Fibroblast of villous mesenchyme (primary cell): ENCODE data around the gene SLCO4A1. TPM values are rescaled to one million over a fixed set of nuclear protein-coding genes. Genes with fewer than 3 reads are reported as not detected.

Experiments
- DNase-seq: peaks from one replicate; pipeline ENCODE4 v3.0.0-alpha.2; 2010; ENCODE audit warnings: low read depth
- H3K4me3 ChIP-seq: 2 replicates; pipeline ENCODE4 v1.5.1; 2011; ENCODE audit warnings: low read depth, mild to moderate bottlenecking, low read length
- total RNA-seq: library from RNA; depleted of rRNA; stranded (reverse); fragments of >200 nt; gene quantifications from 2 replicates; pipeline ENCODE4 v1.2.3, GENCODE V29; 2012
- TF ChIP-seq, protein P1 (sequence below): IDR thresholded peaks from 2 replicates; pipeline ENCODE4 v1.5.1; 2012; ENCODE audit warnings: low read depth, mild to moderate bottlenecking, low read length; ENCODE audit not compliant: insufficient read depth

The SLCO4A1 gene
- total RNA-seq, 1 donor, result 3.0 TPM

DNA sequence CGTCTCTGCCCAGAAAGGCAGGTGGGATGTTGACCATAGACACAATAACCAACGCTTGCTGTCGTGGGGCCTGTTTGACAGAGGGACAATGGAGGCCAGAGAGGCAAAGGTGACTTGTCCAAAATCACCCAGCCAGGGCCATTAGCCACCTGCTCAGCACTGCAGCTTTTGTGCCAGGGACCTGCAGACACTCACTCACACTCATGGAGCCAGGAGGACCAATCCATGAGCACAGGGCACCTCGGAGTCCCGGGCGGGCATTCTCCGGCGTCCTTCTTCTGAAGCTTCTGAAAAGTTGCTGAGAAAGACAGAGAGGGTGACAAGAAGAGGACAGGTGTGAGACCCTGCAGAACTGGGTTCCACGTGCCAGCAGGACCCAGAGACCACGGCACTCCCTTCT, 45.4 kb upstream of the SLCO4A1 start:
- H3K4me3 ChIP-seq, result no peak overlapping the region
- TF ChIP-seq, protein P1, sequence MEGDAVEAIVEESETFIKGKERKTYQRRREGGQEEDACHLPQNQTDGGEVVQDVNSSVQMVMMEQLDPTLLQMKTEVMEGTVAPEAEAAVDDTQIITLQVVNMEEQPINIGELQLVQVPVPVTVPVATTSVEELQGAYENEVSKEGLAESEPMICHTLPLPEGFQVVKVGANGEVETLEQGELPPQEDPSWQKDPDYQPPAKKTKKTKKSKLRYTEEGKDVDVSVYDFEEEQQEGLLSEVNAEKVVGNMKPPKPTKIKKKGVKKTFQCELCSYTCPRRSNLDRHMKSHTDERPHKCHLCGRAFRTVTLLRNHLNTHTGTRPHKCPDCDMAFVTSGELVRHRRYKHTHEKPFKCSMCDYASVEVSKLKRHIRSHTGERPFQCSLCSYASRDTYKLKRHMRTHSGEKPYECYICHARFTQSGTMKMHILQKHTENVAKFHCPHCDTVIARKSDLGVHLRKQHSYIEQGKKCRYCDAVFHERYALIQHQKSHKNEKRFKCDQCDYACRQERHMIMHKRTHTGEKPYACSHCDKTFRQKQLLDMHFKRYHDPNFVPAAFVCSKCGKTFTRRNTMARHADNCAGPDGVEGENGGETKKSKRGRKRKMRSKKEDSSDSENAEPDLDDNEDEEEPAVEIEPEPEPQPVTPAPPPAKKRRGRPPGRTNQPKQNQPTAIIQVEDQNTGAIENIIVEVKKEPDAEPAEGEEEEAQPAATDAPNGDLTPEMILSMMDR, result no peak
- DNase-seq, result no peak

DNA sequence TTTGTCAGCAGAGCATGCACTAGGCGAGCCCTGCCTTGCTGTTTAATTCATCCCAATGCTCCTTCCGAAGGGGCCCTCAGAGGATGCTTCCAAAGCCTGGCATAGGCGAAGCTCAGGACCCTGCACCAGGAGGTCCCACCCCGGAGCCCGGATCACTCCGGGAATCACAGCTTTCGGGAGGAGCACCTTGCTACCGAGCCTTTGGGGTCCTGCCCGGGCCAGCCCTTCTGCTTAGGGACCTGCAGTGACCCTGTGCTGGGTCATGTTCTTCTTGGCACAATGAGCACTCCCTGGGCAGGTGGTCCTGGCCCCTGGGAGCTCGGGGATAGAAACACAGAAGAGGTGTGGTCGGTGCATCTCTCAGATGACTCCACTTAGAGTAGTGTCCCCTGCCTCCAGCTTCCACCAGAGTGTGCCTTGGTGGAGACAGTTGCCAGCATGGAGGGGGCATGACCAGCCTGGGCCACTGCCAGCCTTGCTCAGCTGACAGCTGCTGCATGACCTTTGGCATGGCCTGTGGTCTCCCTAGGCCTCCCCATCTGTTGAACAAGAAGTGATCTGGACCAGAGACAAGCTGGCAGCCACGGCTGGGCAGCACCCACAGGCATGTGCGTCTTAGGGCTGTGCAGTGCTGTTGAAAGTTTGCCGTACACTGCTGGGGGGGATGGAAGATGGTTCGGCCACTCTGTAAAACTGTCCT, 44.7 kb upstream of the SLCO4A1 start:
- no peak overlapping the region for H3K4me3 ChIP-seq
- TF ChIP-seq, protein P1, result no peak
- DNase-seq, result no peak

DNA sequence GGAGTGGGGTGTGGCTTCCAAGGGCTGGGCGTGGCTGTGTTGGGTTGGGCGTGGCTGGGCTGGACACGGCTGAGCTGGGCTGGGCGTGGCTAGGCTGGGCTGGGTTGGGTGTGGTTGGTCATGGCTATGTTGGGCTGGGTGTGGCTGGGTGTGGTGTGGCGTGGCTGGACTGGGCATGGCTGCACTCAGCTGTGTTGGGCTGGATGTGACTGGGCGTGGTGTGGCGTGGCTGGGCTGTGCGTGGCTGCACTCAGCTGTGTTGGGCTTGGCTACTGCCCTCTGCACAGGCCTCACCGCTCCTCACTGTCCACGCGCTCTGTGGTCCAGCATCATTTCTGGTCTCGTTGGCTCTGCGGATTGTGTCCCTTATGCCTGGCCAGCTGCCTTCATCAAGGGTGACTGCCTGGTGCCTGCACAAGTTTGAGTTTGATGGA, 43.5 kb upstream of the SLCO4A1 start:
- H3K4me3 ChIP-seq, result no peak overlapping the region
- TF ChIP-seq, protein P1, result no peak
- DNase-seq, result no peak

DNA sequence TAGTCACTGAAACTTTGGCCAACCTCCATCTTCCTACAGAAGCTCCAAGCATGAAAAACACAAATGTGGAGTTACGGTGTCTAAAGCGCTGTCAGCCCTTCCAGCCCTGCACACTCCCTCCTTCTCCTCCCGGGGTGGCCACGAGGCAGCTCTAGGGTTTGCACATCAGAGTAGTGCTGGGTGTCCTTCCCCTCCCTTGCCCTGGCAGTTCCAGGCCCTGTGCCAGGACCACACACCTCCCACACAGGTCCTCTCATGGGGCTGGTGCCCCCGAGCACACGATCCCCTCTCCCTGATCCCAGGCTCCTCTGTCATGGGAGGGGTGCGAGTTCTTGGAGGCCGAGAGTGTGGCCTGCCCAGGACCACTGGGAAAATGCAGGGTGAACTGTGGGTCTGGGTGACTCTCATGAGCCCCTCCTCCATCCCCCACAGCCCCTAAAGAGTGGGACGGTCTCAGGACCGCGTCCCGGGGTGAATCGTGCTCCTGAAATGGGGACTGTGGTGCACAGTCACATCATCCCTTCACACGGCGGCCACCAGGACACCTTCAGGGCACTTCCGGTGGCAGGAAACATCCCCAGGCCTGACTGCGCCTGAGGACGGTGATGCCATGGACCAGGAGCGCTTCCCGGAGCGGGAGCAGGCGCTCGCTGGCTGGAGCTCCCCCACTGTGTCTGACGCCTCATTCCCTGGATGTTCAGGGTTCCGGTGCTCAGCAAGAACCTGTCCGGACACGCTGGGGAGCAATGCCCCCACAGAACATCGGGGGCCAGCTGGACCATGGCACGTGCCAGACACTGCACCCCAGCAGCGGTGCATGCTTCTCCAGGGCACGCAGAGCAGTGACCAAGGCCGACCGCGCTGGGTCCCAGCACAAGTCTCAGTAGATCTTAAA, 42.8 kb upstream of the SLCO4A1 start:
- no peak overlapping the region for H3K4me3 ChIP-seq
- TF ChIP-seq, protein P1, result no peak
- DNase-seq, result no peak

DNA sequence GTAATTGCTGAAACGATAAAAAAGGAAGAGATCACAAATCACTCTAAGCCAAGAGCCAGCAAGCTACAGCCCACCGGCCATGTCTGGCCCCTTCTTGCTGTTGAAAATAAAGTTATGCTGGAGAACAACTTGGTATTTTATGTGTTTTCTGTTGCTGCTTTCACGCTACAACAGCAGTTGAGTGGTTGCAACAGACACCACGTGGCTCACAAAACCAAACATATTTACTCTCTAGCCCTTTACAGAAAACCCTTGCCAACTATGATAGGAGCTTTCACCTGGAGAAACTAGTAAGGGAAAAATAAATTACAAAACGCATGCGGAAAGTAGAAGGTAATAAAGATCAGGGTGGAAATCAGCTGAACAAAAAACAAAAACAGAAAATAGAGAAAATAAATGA, 41.1 kb upstream of the SLCO4A1 start:
- no peak for DNase-seq
- TF ChIP-seq, protein P1, result no peak
- H3K4me3 ChIP-seq, result no peak overlapping the region

DNA sequence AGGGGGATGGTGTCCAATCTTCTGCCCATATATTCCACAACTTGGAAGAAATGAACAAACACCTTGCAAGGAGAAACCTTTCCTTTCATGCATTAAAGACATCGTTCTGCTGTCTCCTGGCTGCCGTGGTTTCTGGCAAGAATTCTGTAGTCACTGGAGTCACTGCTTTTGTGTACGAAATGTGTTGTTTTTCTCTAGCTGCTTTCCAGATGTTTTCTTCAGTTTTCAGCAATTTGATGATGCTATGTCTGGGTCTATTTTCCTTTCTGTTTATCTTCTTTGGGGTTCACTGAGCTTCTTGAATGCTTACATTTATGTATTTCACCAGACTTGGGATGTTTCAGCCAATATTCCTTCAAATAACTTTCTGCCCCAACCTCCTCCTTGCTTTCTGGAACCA, 40.6 kb upstream of the SLCO4A1 start:
- TF ChIP-seq, protein P1, result no peak
- no peak overlapping the region for H3K4me3 ChIP-seq
- peak; percentile 38 for DNase-seq
